ENCODE data around the gene TFAP2A. TPM values are rescaled to one million over a fixed set of nuclear protein-coding genes. Genes with fewer than 3 reads are reported as not detected.

The TFAP2A gene
- 0.53 TPM for polyA plus RNA-seq (2013, experiment 1 of 2)
- polyA plus RNA-seq (2013, experiment 2 of 2) = 0.54 TPM

- no peak within 1 kb of the TSS for H2AK5ac ChIP-seq (ENCODE audit: low read depth, low read length)
- H2BK120ac ChIP-seq (ENCODE audit: low read depth, low read length) = no peak within 1 kb of the TSS
- peak within 1 kb of the TSS; percentile 35 for H2AFZ ChIP-seq (ENCODE audit: low read length)
- peaks cover 7 to 18% of the 10 kb centered on the region in 2 donors for H3K4me1 ChIP-seq (ENCODE audit: control insufficient read depth in 2 of 2, insufficient read depth in 1 of 2, low read depth in 1 of 2, low read length in 2 of 2)
- H3K4ac ChIP-seq (ENCODE audit: low read length) = no peak within 1 kb of the TSS
- peak within 1 kb of the TSS; percentile 64 for H3K9ac ChIP-seq (ENCODE audit: low read depth, low read length, poor library complexity)
- peak within 1 kb of the TSS; percentile 86 for H2BK15ac ChIP-seq (ENCODE audit: low read length)
- DNase-seq (ENCODE audit: low spot score) = no peak
- H3K36me3 ChIP-seq (replicated peaks in 1 of 2; ENCODE audit: control insufficient read depth in 2 of 2, insufficient read depth in 2 of 2, low read length in 2 of 2) = no peaks in the 10 kb centered on the region
- H2BK5ac ChIP-seq (ENCODE audit: low read length) = no peak within 1 kb of the TSS
- peak within 1 kb of the TSS in 1 of 2 donors; percentile 55 for H3K4me3 ChIP-seq (ENCODE audit: low read length in 2 of 2)
- H4K8ac ChIP-seq (ENCODE audit: low read depth, low read length) = no peak within 1 kb of the TSS
- no peak within 1 kb of the TSS for H3K14ac ChIP-seq (ENCODE audit: low read length)
- H2BK12ac ChIP-seq (ENCODE audit: low read length) = no peak within 1 kb of the TSS
- H3K4me2 ChIP-seq (ENCODE audit: insufficient read depth, low read length, poor library complexity, severe bottlenecking) = peak within 1 kb of the TSS; percentile 63
- peaks cover 0 to 2% of the 10 kb centered on the region in 2 donors for H3K9me3 ChIP-seq (replicated peaks in 1 of 2; ENCODE audit: control insufficient read depth in 2 of 2, insufficient read depth in 1 of 2, low read depth in 1 of 2, low read length in 2 of 2)
- peaks cover 69 to 99% (median 98%) of the 10 kb centered on the region in 3 experiments for H3K27me3 ChIP-seq (ENCODE audit: control insufficient read depth in 3 of 3, insufficient read depth in 3 of 3, low read depth in 1 of 3, low read length in 3 of 3)
- no peak within 1 kb of the TSS for H4K91ac ChIP-seq (ENCODE audit: low read depth, low read length, poor library complexity)
- H3K18ac ChIP-seq (ENCODE audit: low read length) = peak within 1 kb of the TSS; percentile 87
- WGBS, 2 donors (ENCODE audit: extremely low coverage in 2 of 2, insufficient read length in 2 of 2, insufficient replicate concordance in 1 of 2) = no CpG with 5 or more reads among the region's 58 CpGs
- H3K79me1 ChIP-seq (ENCODE audit: low read depth, low read length) = no peaks in the 10 kb centered on the region
- H3K23ac ChIP-seq (ENCODE audit: low read depth, low read length, poor library complexity) = peak within 1 kb of the TSS; percentile 52
- H3K27ac ChIP-seq (replicated peaks; ENCODE audit: low read length) = no peak within 1 kb of the TSS
These were observed at the start of gene TFAP2A for GRCh38 chr6:10414756-10415616. TSS of gene TFAP2A (minus strand) at chr6:10415074. CDS start at chr6:10414991, 83 bp downstream.

- Histone ChIP-seq H2BK15ac (ENCODE audit: low read length) (no peak overlapping the region), H3K79me1 (ENCODE audit: low read depth, low read length) (no peaks in the 10 kb centered on the region), H3K9ac (ENCODE audit: low read depth, low read length, poor library complexity) (no peak overlapping the region), H4K91ac (ENCODE audit: low read depth, low read length, poor library complexity) (no peak overlapping the region), H3K4me1 (ENCODE audit: control insufficient read depth in 2 of 2, insufficient read depth in 1 of 2, low read depth in 1 of 2, low read length in 2 of 2) (peaks cover 0 to 4% of the 10 kb centered on the region in 2 donors), H4K8ac (ENCODE audit: low read depth, low read length) (no peak overlapping the region), H3K14ac (ENCODE audit: low read length) (no peak overlapping the region), H3K9me3 (replicated peaks in 1 of 2; ENCODE audit: control insufficient read depth in 2 of 2, insufficient read depth in 1 of 2, low read depth in 1 of 2, low read length in 2 of 2) (no peaks in the 10 kb centered on the region), H3K18ac (ENCODE audit: low read length) (no peak overlapping the region), H3K4me3 (ENCODE audit: low read length in 2 of 2) (no peak overlapping the region), H3K27ac (replicated peaks; ENCODE audit: low read length) (no peak overlapping the region), H3K27me3 (ENCODE audit: control insufficient read depth in 3 of 3, insufficient read depth in 3 of 3, low read depth in 1 of 3, low read length in 3 of 3) (no peaks in the 10 kb centered on the region), H2BK12ac (ENCODE audit: low read length) (no peak overlapping the region), H2AFZ (ENCODE audit: low read length) (no peak overlapping the region), H3K23ac (ENCODE audit: low read depth, low read length, poor library complexity) (no peak overlapping the region), H3K4me2 (ENCODE audit: insufficient read depth, low read length, poor library complexity, severe bottlenecking) (no peak overlapping the region), H2BK120ac (ENCODE audit: low read depth, low read length) (no peak overlapping the region), H2AK5ac (ENCODE audit: low read depth, low read length) (no peak overlapping the region), H3K36me3 (replicated peaks in 1 of 2; ENCODE audit: control insufficient read depth in 2 of 2, insufficient read depth in 2 of 2, low read length in 2 of 2) (no peaks in the 10 kb centered on the region), H3K4ac (ENCODE audit: low read length) (no peak overlapping the region), H2BK5ac (ENCODE audit: low read length) (no peak overlapping the region)
- WGBS, 2 donors (ENCODE audit: extremely low coverage in 2 of 2, insufficient read length in 2 of 2, insufficient replicate concordance in 1 of 2) = 100% methylated on average over 1 of the region's 16 CpGs; no CpG with 5 or more reads in 1 of the 2 donors
- no peak for DNase-seq (ENCODE audit: low spot score)
These were observed 48.9 kb upstream of the TFAP2A start for GRCh38 chr6:10463491-10464481.

- no peak overlapping the region for H3K23ac ChIP-seq (ENCODE audit: low read depth, low read length, poor library complexity)
- no peak overlapping the region for H3K18ac ChIP-seq (ENCODE audit: low read length)
- no peak overlapping the region for H3K4me3 ChIP-seq (ENCODE audit: low read length in 2 of 2)
- no CpG with 5 or more reads among the region's 12 CpGs for WGBS, 2 donors (ENCODE audit: extremely low coverage in 2 of 2, insufficient read length in 2 of 2, insufficient replicate concordance in 1 of 2)
- H3K9me3 ChIP-seq (replicated peaks in 1 of 2; ENCODE audit: control insufficient read depth in 2 of 2, insufficient read depth in 1 of 2, low read depth in 1 of 2, low read length in 2 of 2) = no peaks in the 10 kb centered on the region
- peaks cover 0 to 4% of the 10 kb centered on the region in 2 donors for H3K4me1 ChIP-seq (ENCODE audit: control insufficient read depth in 2 of 2, insufficient read depth in 1 of 2, low read depth in 1 of 2, low read length in 2 of 2)
- H3K27me3 ChIP-seq (ENCODE audit: control insufficient read depth in 3 of 3, insufficient read depth in 3 of 3, low read depth in 1 of 3, low read length in 3 of 3) = no peaks in the 10 kb centered on the region
- H4K91ac ChIP-seq (ENCODE audit: low read depth, low read length, poor library complexity) = no peak overlapping the region
- H3K4me2 ChIP-seq (ENCODE audit: insufficient read depth, low read length, poor library complexity, severe bottlenecking) = no peak overlapping the region
- no peaks in the 10 kb centered on the region for H3K79me1 ChIP-seq (ENCODE audit: low read depth, low read length)
- H2BK120ac ChIP-seq (ENCODE audit: low read depth, low read length) = no peak overlapping the region
- no peak overlapping the region for H4K8ac ChIP-seq (ENCODE audit: low read depth, low read length)
- H2AFZ ChIP-seq (ENCODE audit: low read length) = no peak overlapping the region
- H2AK5ac ChIP-seq (ENCODE audit: low read depth, low read length) = no peak overlapping the region
- no peak overlapping the region for H2BK12ac ChIP-seq (ENCODE audit: low read length)
- no peak overlapping the region for H2BK15ac ChIP-seq (ENCODE audit: low read length)
- no peak overlapping the region for H3K9ac ChIP-seq (ENCODE audit: low read depth, low read length, poor library complexity)
- no peak overlapping the region for H3K4ac ChIP-seq (ENCODE audit: low read length)
- no peak for DNase-seq (ENCODE audit: low spot score)
- no peak overlapping the region for H3K27ac ChIP-seq (replicated peaks; ENCODE audit: low read length)
- no peak overlapping the region for H3K14ac ChIP-seq (ENCODE audit: low read length)
- no peaks in the 10 kb centered on the region for H3K36me3 ChIP-seq (replicated peaks in 1 of 2; ENCODE audit: control insufficient read depth in 2 of 2, insufficient read depth in 2 of 2, low read length in 2 of 2)
- no peak overlapping the region for H2BK5ac ChIP-seq (ENCODE audit: low read length)
These were observed 48.2 kb upstream of the TFAP2A start for GRCh38 chr6:10463040-10463439.

All from neuronal stem cell (in vitro differentiated cells).